HepG2 (cell line): ENCODE results near the gene ZNF586. TPM values are rescaled to one million over a fixed set of nuclear protein-coding genes. Genes with fewer than 3 reads are reported as not detected.
"Not testable (repeated sequence)": the region's sequence is repeated elsewhere in the genome, so short reads cannot be mapped to it uniquely, and the experiment has no call there.

Source experiments
- BCL6 ChIP-seq: IDR thresholded peaks from 2 replicates; pipeline ENCODE4 v1.6.1; 2016; ENCODE audit warnings: missing genetic modification reagents, missing compliant biosample characterization
- CEBPB ChIP-seq: IDR thresholded peaks from 2 replicates; pipeline ENCODE4 v1.6.1; 2011; ENCODE audit warnings: low read depth, low read length, improper control_type of control experiment, borderline replicate concordance
- DMAP1 ChIP-seq: IDR thresholded peaks from 2 replicates; pipeline ENCODE4 v1.6.1; 2016
- GABPA ChIP-seq, 2 experiments: IDR thresholded peaks; 2 replicates each; pipeline ENCODE4 v1.6.1; 2011 to 2016; ENCODE audit warnings: low read depth in 2 of 2, low read length in 1 of 2, missing biosample characterization in 1 of 2, missing genetic modification characterization in 1 of 2
- GATAD1 ChIP-seq: IDR thresholded peaks from 2 replicates; pipeline ENCODE4 v1.6.1; 2016; ENCODE audit warnings: missing genetic modification reagents, missing compliant biosample characterization
- GATAD2A ChIP-seq: IDR thresholded peaks from 2 replicates; pipeline ENCODE4 v1.6.1; 2016
- HMG20A ChIP-seq: IDR thresholded peaks from 2 replicates; pipeline ENCODE4 v1.6.1; 2016; ENCODE audit warnings: borderline replicate concordance
- KLF16 ChIP-seq, 2 experiments: sonication (generic) in 1 of 2; formaldehyde crosslinking in 1 of 2; IDR thresholded peaks; 2 replicates each; pipeline versions ENCODE4 v1.6.1 to v1.8.0; 2016 to 2023; ENCODE audit warnings: missing genetic modification reagents in 2 of 2, missing compliant biosample characterization in 1 of 2
- MEIS1 ChIP-seq: sonication (generic); formaldehyde crosslinking; IDR thresholded peaks from 2 replicates; pipeline ENCODE4 v1.9.0; 2021; ENCODE audit warnings: mild to moderate bottlenecking, missing genetic modification reagents, moderate library complexity, borderline replicate concordance
- NR2F1 ChIP-seq, 2 experiments: fragments of 450-650 bp in 1 of 2; formaldehyde crosslinking in 1 of 2; IDR thresholded peaks; 2 replicates each; pipeline versions ENCODE4 v1.5.0 to v1.6.1; 2016 to 2020; ENCODE audit warnings: mild to moderate bottlenecking in 1 of 2, missing compliant biosample characterization in 1 of 2, missing genetic modification reagents in 1 of 2, moderate library complexity in 1 of 2
- USF2 ChIP-seq, 2 experiments: sonication (generic) in 1 of 2; formaldehyde crosslinking in 1 of 2; IDR thresholded peaks; 2 replicates each; pipeline versions ENCODE4 v1.5.1 to v1.6.1; 2011 to 2020; ENCODE audit warnings: borderline replicate concordance in 1 of 2, low read depth in 1 of 2, low read length in 1 of 2, mild to moderate bottlenecking in 1 of 2, missing genetic modification reagents in 1 of 2, moderate library complexity in 1 of 2
- YEATS4 ChIP-seq: sonication (generic); formaldehyde crosslinking; IDR thresholded peaks from 2 replicates; pipeline ENCODE4 v1.4.0; 2020; ENCODE audit warnings: missing genetic modification reagents, borderline replicate concordance
- ZBTB20 ChIP-seq: sonication (generic); formaldehyde crosslinking; IDR thresholded peaks from 2 replicates; pipeline ENCODE4 v1.8.1; 2023; ENCODE audit warnings: missing genetic modification reagents, low read depth, mild to moderate bottlenecking, borderline replicate concordance
- ZNF430 ChIP-seq: sonication (generic); formaldehyde crosslinking; IDR thresholded peaks from 2 replicates; pipeline ENCODE4 v1.9.0; 2021; ENCODE audit warnings: mild to moderate bottlenecking, missing genetic modification reagents
- polyA plus RNA-seq, 8 experiments: library from polyadenylated mRNA; depleted of rRNA in 3 of 8; stranded (reverse) in 7 of 8; unstranded in 1 of 8; fragments of >200 nt; fragmentation: Illumina TruSeq in 4 of 8; extraction: Trizol in 4 of 8; gene quantifications; 2 replicates each; pipeline versions ENCODE4 v1.2.1 to v1.2.3, GENCODE V29; 2011 to 2016; ENCODE audit warnings: low read depth in 4 of 8, missing spikeins in 1 of 8, mixed read lengths in 1 of 8; ENCODE audit not compliant: insufficient read depth in 1 of 8
- total RNA-seq, 5 experiments: library from RNA; depleted of rRNA; stranded (reverse); fragments of >200 nt; fragmentation: Illumina TruSeq; extraction: Trizol; gene quantifications; 2 replicates each; pipeline ENCODE4 v1.2.3, GENCODE V29; 2016; ENCODE audit warnings: low read depth in 1 of 5
- TF ChIP-seq, protein P1 (sequence below): IDR thresholded peaks from 2 replicates; pipeline ENCODE4 v1.4.0; 2020; ENCODE audit warnings: mild to moderate bottlenecking, missing genetic modification reagents
- TF ChIP-seq, protein P2 (sequence below): sonication (generic); formaldehyde crosslinking; IDR thresholded peaks from 2 replicates; pipeline ENCODE4 v1.5.1; 2020; ENCODE audit warnings: mild to moderate bottlenecking, missing genetic modification reagents

Gene ZNF586
- total and polyA plus RNA-seq, 2 of the 13 experiments (the other 11 are each of a cell fraction or from before 2014, with no cell fraction given) = 0.50 to 3.4 TPM

DNA sequence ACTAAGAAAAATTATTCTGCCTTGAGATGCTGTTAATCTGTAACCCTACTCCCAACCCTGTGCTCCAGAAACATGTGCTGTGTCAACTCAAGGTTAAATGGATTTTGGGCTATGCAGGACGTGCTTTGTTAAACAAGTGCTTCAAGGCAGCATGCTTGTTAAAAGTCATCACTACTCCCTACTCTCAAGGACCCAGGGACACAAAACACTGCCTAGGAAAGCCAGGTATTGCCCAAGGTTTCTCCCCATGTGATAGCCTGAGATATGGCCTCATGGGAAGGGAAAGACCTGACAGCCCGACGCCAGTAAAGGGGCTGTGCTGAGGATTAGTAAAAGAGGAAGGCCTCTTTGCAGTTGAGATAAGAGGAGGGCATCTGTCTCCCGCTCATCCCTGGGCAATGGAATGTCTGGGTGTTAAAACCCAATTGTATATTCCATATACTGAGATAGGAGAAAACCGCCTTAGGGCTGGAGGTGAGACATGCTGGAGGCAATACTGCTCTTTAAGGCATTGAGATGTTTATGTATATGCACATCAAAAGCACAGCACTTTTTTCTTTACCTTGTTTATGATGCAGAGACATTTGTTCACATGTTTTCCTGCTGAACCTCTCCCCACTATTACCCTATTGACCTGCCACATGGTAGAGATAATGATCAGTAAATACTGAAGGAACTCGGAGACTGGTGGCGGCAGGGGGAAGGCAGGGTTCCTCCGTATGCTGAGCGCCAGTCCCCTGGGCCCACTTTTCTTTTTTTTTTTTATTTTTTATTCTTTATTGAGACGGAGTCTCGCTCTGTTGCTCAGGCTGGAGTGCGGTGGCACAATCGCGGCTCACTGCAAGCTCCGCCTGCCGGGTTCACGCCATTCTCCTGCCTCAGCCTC is 41.2 kb downstream of the ZNF586 start (continued):
- TF ChIP-seq, protein P1, sequence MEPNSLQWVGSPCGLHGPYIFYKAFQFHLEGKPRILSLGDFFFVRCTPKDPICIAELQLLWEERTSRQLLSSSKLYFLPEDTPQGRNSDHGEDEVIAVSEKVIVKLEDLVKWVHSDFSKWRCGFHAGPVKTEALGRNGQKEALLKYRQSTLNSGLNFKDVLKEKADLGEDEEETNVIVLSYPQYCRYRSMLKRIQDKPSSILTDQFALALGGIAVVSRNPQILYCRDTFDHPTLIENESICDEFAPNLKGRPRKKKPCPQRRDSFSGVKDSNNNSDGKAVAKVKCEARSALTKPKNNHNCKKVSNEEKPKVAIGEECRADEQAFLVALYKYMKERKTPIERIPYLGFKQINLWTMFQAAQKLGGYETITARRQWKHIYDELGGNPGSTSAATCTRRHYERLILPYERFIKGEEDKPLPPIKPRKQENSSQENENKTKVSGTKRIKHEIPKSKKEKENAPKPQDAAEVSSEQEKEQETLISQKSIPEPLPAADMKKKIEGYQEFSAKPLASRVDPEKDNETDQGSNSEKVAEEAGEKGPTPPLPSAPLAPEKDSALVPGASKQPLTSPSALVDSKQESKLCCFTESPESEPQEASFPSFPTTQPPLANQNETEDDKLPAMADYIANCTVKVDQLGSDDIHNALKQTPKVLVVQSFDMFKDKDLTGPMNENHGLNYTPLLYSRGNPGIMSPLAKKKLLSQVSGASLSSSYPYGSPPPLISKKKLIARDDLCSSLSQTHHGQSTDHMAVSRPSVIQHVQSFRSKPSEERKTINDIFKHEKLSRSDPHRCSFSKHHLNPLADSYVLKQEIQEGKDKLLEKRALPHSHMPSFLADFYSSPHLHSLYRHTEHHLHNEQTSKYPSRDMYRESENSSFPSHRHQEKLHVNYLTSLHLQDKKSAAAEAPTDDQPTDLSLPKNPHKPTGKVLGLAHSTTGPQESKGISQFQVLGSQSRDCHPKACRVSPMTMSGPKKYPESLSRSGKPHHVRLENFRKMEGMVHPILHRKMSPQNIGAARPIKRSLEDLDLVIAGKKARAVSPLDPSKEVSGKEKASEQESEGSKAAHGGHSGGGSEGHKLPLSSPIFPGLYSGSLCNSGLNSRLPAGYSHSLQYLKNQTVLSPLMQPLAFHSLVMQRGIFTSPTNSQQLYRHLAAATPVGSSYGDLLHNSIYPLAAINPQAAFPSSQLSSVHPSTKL (CRISPR knock-in tag) = peak; percentile 46
- peak; percentile 9; the same call in 1 of the 2 replicates for TF ChIP-seq BCL6 (CRISPR knock-in tag)
- peak; percentile 60; the same call in 1 of the 2 replicates for TF ChIP-seq YEATS4 (CRISPR knock-in tag)
- TF ChIP-seq GATAD1 = 0 out of 2 replicates have a peak, but pooled peaks have one; percentile 37
- TF ChIP-seq DMAP1 (CRISPR knock-in tag) = peak; percentile 44; the same call in 1 of the 2 replicates
- peak; percentile 45; the same call in 1 of the 2 replicates for TF ChIP-seq MEIS1 (CRISPR knock-in tag)
- peak; percentile 60; the same call in 1 of the 2 replicates for TF ChIP-seq ZBTB20 (CRISPR knock-in tag)
- not testable (repeated sequence) for TF ChIP-seq USF2, GABPA (IDR thresholded peaks at IDR 0.05; ENCODE audit: low read depth, low read length)
- TF ChIP-seq USF2 (CRISPR knock-in tag; IDR thresholded peaks at IDR 0.05; ENCODE audit: borderline replicate concordance) = peak; percentile 31; the same call in 1 of the 2 replicates
- peak; percentile 22; the same call in 1 of the 2 replicates for TF ChIP-seq GABPA (CRISPR knock-in tag; IDR thresholded peaks at IDR 0.05; ENCODE audit: low read depth)
- peak; percentile 54; the same call in 1 of the 2 replicates for TF ChIP-seq CEBPB
- 0 out of 4 replicates have a peak, but pooled peaks of 1 of the 2 experiments have one; percentile 28 for TF ChIP-seq KLF16 (CRISPR knock-in tag; IDR thresholded peaks at IDR 0.05)
- 0 out of 4 replicates have a peak, but pooled peaks have one; percentile 18 to 22 for TF ChIP-seq NR2F1 (CRISPR knock-in tag; IDR thresholded peaks at IDR 0.05)
- TF ChIP-seq ZNF430 (CRISPR knock-in tag) = peak; percentile 72; the same call in 1 of the 2 replicates
- peak; percentile 60 for TF ChIP-seq GATAD2A (CRISPR knock-in tag)
- 0 out of 2 replicates have a peak, but pooled peaks have one; percentile 15 for TF ChIP-seq HMG20A (CRISPR knock-in tag)
- TF ChIP-seq, protein P2, sequence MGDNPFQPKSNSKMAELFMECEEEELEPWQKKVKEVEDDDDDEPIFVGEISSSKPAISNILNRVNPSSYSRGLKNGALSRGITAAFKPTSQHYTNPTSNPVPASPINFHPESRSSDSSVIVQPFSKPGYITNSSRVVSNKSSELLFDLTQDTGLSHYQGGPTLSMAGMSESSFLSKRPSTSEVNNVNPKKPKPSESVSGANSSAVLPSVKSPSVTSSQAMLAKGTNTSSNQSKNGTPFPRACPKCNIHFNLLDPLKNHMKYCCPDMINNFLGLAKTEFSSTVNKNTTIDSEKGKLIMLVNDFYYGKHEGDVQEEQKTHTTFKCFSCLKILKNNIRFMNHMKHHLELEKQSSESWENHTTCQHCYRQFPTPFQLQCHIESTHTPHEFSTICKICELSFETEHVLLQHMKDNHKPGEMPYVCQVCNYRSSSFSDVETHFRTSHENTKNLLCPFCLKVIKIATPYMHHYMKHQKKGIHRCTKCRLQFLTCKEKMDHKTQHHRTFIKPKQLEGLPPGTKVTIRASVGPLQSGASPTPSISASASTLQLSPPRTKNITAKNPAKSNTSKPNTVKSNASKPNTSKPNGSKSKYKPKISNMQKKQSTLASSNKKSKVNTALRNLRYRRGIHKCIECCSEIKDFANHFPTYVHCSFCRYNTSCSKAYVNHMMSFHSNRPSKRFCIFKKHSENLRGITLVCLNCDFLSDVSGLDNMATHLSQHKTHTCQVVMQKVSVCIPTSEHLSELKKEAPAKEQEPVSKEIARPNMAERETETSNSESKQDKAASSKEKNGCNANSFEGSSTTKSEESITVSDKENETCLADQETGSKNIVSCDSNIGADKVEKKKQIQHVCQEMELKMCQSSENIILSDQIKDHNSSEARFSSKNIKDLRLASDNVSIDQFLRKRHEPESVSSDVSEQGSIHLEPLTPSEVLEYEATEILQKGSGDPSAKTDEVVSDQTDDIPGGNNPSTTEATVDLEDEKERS (CRISPR knock-in tag) = peak; percentile 80; the same call in 1 of the 2 replicates
